ENCODE data around the gene TNNT3.

The TNNT3 gene

GRCh38 chr11:1987024-1987423 lies 67.5 kb downstream of the TNNT3 start:
- H3K4me3 ChIP-seq (ENCODE audit: low read depth, low read length): no peak overlapping the region
- no peak for TF ChIP-seq CTCF (IDR thresholded peaks at IDR 0.05; ENCODE audit: low read depth, low read length)
- in situ Hi-C loops (cut with HindIII; ENCODE audit: low sequenced_read_pairs): no loop called here
- DNase-seq (ENCODE audit: low read depth, low spot score): no peak

- in situ Hi-C loops (cut with HindIII; ENCODE audit: low sequenced_read_pairs): no loop called here
- H3K4me3 ChIP-seq (ENCODE audit: low read depth, low read length): no peak overlapping the region
- TF ChIP-seq CTCF (IDR thresholded peaks at IDR 0.05; ENCODE audit: low read depth, low read length): no peak
- DNase-seq (ENCODE audit: low read depth, low spot score): no peak
These were observed 68.7 kb downstream of the TNNT3 start for GRCh38 chr11:1988174-1988573.
